ENCODE results near the gene SPATA13. TPM values are rescaled to one million over a fixed set of nuclear protein-coding genes. Genes with fewer than 3 reads are reported as not detected.
A peak's percentile ranks its signal among the peaks of the same experiment; 100 is the strongest.

Gene SPATA13
- total RNA-seq, 6 experiments from 2014 or later: 7.0 to 9.2 (median 8.4) TPM

DNA sequence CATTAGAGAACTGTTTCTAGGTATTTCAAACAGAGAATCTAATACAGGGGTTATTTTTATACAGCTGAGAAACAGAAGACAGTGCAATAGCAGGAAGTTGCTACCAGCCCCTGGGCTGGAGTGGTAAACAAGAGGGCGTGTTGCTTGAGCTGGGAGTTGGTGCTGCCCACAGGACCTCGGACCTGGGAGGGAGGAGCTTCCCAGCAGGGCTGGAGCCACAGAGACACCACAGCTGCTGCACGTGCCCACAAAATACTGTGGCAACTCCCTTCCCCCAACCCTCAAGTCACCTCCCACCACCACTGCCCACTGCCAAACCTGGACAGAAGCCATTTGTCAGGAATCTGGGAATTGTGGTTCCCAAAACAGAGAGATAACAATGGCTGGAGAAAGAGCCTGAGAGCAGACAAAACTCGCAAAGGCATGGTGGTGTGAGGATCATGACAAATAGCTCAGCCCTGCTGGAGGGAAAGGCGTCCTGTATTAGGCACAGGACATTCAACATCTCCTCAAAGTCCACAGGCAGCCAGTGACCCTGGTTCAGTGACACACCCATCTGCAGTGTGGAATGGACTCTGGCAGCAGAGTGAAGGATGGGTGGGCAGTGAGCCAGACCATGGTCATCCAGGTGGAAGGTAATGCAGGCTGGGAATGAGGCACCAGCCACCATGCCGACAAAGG, 57.2 kb downstream of the SPATA13 start:
- Mint-ChIP-seq H3K27ac (no peak overlapping the region), H3K36me3 (ENCODE audit: low read depth) (no peaks in the 10 kb centered on the region), H3K4me3 (no peak overlapping the region), H3K9me3 (no peaks in the 10 kb centered on the region), H3K27me3 (ENCODE audit: insufficient read depth) (no peaks in the 10 kb centered on the region), H3K4me1 (ENCODE audit: low read depth) (peaks cover 31% of the 10 kb centered on the region)
- no peak for DNase-seq
- TF ChIP-seq, protein P1, sequence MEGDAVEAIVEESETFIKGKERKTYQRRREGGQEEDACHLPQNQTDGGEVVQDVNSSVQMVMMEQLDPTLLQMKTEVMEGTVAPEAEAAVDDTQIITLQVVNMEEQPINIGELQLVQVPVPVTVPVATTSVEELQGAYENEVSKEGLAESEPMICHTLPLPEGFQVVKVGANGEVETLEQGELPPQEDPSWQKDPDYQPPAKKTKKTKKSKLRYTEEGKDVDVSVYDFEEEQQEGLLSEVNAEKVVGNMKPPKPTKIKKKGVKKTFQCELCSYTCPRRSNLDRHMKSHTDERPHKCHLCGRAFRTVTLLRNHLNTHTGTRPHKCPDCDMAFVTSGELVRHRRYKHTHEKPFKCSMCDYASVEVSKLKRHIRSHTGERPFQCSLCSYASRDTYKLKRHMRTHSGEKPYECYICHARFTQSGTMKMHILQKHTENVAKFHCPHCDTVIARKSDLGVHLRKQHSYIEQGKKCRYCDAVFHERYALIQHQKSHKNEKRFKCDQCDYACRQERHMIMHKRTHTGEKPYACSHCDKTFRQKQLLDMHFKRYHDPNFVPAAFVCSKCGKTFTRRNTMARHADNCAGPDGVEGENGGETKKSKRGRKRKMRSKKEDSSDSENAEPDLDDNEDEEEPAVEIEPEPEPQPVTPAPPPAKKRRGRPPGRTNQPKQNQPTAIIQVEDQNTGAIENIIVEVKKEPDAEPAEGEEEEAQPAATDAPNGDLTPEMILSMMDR (IDR thresholded peaks at IDR 0.05): no peak

DNA sequence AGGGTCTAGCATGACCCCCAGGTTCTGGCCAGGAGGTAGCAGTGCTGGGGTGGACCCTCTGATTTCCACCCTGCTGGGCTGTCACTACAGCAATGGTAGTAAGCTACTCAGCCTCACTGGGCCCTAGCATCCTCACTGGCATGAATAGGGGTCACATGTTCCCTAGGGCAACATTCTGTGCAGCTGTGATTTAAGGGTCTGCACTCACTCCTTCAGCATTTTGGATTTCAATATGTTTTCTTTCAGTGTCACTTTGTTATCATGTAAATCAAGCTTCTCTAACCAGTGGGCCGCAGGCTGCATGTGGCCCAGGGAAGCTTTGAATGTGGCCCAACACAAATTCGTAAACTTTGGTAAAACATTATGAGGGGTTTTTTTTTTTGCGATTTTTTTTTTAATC, 57.8 kb downstream of the SPATA13 start:
- DNase-seq: no peak
- H3K27ac Mint-ChIP-seq: no peak overlapping the region
- peaks cover 31% of the 10 kb centered on the region for H3K4me1 Mint-ChIP-seq (ENCODE audit: low read depth)
- TF ChIP-seq, protein P1 (IDR thresholded peaks at IDR 0.05): no peak
- no peaks in the 10 kb centered on the region for H3K36me3 Mint-ChIP-seq (ENCODE audit: low read depth)
- no peak overlapping the region for H3K4me3 Mint-ChIP-seq
- no peaks in the 10 kb centered on the region for H3K27me3 Mint-ChIP-seq (ENCODE audit: insufficient read depth)
- H3K9me3 Mint-ChIP-seq: no peaks in the 10 kb centered on the region

DNA sequence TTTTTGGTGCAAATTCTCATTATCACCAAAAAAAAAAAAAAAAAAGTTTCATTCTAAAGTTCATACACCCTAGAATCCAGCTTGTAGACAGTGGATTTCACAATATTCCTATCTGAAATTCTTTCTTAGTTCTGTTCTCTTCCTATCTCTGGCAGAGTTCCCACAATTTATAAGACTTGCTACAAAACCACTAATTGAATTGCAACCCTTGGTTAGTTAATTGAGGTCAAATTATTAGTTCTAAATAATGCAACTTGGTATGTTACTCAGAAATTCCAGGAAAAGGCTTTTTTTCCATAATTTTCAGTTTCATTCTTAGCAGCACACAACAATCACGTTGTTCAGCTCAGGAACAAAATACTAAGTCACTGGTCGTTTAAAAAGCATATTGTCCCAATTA, 58.5 kb downstream of the SPATA13 start:
- no peak overlapping the region for H3K4me3 Mint-ChIP-seq
- TF ChIP-seq, protein P1 (IDR thresholded peaks at IDR 0.05): no peak
- H3K27ac Mint-ChIP-seq: no peak overlapping the region
- no peaks in the 10 kb centered on the region for H3K9me3 Mint-ChIP-seq
- H3K27me3 Mint-ChIP-seq (ENCODE audit: insufficient read depth): no peaks in the 10 kb centered on the region
- no peaks in the 10 kb centered on the region for H3K36me3 Mint-ChIP-seq (ENCODE audit: low read depth)
- DNase-seq: no peak
- H3K4me1 Mint-ChIP-seq (ENCODE audit: low read depth): peaks cover 31% of the 10 kb centered on the region

DNA sequence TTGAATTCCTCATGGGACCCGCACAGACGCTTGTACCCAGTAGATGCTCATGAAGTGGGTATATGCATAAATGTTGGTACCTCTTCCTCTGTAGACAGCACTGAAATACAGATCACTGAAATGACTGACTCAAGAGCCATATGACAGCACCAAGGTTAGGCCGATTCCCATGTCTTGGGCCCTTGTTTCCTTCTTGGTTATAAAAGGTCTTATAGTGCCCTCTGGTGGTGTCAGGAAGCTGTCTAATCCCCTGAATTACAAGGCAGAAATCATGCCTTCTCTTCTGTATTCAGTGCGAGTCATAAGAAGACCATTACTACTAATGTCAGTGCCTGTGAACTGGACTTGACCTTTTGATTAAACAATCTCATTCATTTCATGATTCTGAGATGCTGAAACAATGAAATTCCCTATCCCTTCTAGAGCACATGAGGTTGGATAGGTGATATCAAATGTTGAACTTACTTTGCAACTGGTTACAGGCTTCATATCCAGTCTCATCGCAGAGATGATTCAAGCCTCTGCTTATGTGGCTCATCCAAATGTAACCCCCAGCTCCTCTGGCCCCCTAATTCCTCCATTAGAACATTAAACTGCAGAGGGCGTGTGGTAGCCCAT, 59.7 kb downstream of the SPATA13 start:
- peak; percentile 80 for DNase-seq
- no peaks in the 10 kb centered on the region for H3K36me3 Mint-ChIP-seq (ENCODE audit: low read depth)
- H3K27me3 Mint-ChIP-seq (ENCODE audit: insufficient read depth): no peaks in the 10 kb centered on the region
- H3K4me1 Mint-ChIP-seq (ENCODE audit: low read depth): peaks cover 31% of the 10 kb centered on the region
- H3K9me3 Mint-ChIP-seq: no peaks in the 10 kb centered on the region
- TF ChIP-seq, protein P1 (IDR thresholded peaks at IDR 0.05): peak; percentile 86
- H3K27ac Mint-ChIP-seq: no peak overlapping the region
- H3K4me3 Mint-ChIP-seq: no peak overlapping the region

DNA sequence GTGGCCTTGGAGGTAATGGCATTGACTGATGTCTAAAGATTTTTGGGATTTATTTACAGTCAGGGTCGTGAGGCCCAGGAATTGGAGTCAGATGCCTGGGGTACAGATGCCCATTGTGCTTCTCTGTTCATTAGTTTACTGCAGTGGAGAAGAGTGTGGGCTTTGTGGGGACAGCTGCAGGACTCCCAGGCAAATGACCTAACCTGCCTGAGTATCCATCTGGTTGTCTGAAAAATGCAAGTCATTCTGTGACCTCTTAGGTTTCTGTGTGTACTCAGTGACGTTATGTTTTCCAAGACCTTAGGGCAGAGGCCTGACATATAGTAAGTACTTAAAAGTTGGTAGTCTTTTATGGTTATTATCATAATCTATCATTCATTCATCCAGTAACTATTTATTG, 60.5 kb downstream of the SPATA13 start:
- DNase-seq: no peak
- Mint-ChIP-seq H3K27ac (no peak overlapping the region; the same call in 1 of the 2 replicates), H3K4me1 (ENCODE audit: low read depth) (peaks cover 24% of the 10 kb centered on the region), H3K9me3 (no peaks in the 10 kb centered on the region), H3K36me3 (ENCODE audit: low read depth) (no peaks in the 10 kb centered on the region), H3K27me3 (ENCODE audit: insufficient read depth) (no peaks in the 10 kb centered on the region), H3K4me3 (no peak overlapping the region)
- TF ChIP-seq, protein P1 (IDR thresholded peaks at IDR 0.05): no peak
